Upper lobe of left lung (tissue), 4 donors: ENCODE results near the gene TMEM119.

Source experiments
- EP300 ChIP-seq, 4 donors: sonication (generic); formaldehyde crosslinking; IDR thresholded peaks; one replicate each; pipeline ENCODE4 v1.5.1; 2017; ENCODE audit warnings: antibody characterized with exemption in 4 of 4, control low read depth in 2 of 4
- POLR2A ChIP-seq, 4 donors: fragments of 450-650 bp; IDR thresholded peaks; one replicate each; pipeline ENCODE4 v1.5.1; 2016 to 2017; ENCODE audit warnings: antibody characterized with exemption in 4 of 4, mild to moderate bottlenecking in 2 of 4
- POLR2AphosphoS5 ChIP-seq, 2 donors: sonication (generic); formaldehyde crosslinking; IDR thresholded peaks; one replicate each; pipeline ENCODE4 v1.5.1; 2017; ENCODE audit warnings: antibody characterized with exemption in 2 of 2
- TF ChIP-seq, protein P1 (sequence below), 6 experiments: fragments of 450-650 bp in 4 of 6; fragments of 200-600 bp in 2 of 6; sonication (generic) in 2 of 6; IDR thresholded peaks; one replicate each; pipeline ENCODE4 v1.5.1; 2016 to 2019; ENCODE audit warnings: antibody characterized with exemption in 6 of 6

DNA sequence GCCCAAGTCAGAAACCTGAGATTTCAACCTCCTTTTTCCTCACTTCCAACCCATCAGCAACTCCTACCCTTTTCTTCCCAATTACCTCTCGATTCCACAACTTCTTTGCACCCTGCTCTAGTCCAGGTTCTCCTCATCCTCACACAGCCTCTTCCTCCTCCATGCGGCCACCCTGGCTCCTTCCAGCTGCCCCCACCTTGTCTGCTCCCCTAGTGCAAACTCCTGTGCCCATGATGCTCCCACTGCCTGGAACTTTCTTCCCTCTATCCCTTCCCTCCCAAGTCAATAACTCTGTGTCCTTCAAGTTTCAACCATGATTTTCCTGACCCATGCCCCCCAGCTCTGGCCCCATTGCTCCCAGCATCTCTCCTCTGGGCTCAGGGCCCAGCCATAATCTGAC lies 18.5 kb upstream of the TMEM119 start:
- TF ChIP-seq, protein P1, sequence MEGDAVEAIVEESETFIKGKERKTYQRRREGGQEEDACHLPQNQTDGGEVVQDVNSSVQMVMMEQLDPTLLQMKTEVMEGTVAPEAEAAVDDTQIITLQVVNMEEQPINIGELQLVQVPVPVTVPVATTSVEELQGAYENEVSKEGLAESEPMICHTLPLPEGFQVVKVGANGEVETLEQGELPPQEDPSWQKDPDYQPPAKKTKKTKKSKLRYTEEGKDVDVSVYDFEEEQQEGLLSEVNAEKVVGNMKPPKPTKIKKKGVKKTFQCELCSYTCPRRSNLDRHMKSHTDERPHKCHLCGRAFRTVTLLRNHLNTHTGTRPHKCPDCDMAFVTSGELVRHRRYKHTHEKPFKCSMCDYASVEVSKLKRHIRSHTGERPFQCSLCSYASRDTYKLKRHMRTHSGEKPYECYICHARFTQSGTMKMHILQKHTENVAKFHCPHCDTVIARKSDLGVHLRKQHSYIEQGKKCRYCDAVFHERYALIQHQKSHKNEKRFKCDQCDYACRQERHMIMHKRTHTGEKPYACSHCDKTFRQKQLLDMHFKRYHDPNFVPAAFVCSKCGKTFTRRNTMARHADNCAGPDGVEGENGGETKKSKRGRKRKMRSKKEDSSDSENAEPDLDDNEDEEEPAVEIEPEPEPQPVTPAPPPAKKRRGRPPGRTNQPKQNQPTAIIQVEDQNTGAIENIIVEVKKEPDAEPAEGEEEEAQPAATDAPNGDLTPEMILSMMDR (IDR thresholded peaks at IDR 0.05): no peak
- TF ChIP-seq EP300 (IDR thresholded peaks at IDR 0.05) (no peak), POLR2AphosphoS5 (IDR thresholded peaks at IDR 0.05) (no peak), POLR2A (IDR thresholded peaks at IDR 0.05) (no peak)
